ENCODE measurements around the gene ADRB1. TPM values are rescaled to one million over a fixed set of nuclear protein-coding genes. Genes with fewer than 3 reads are reported as not detected.
A peak's percentile ranks its signal among the peaks of the same experiment; 100 is the strongest.

The ADRB1 gene
- total and polyA plus RNA-seq, 7 experiments from 2014 or later = 0.29 to 0.64 TPM; not detected in 5

DNA sequence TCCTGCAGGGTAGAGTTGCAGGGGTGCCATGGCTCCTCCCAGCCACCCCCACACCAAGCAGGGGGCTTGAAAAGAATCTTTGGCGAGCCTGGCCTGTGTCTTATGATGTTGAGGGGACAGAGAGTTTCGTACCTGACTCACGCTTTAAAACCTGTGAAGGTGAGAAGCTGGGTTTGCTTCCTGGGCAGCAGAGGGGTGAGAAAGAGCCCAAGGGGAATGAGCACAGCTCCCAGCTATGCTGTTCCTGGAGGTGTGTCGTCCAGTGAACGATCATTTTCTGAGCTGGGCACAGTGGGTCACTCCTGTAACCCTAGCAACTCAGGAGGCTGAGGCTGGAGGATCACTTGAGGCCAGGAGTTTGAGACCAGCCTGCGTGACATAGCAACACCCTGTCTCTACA lies 13.5 kb upstream of the ADRB1 start:
- Histone ChIP-seq H3K27ac (ENCODE audit: low read depth, low read length) (no peak overlapping the region), H3K27me3 (ENCODE audit: control insufficient read depth in 2 of 2, insufficient read depth in 2 of 2, low read length in 2 of 2) (no peaks in the 10 kb centered on the region), H3K4me1 (ENCODE audit: control insufficient read depth in 2 of 2, insufficient read depth in 2 of 2, low read length in 2 of 2) (peaks cover under 1 to 6% of the 10 kb centered on the region in 2 donors), H3K4me3 (ENCODE audit: low read length) (no peak overlapping the region), H3K36me3 (ENCODE audit: control insufficient read depth in 2 of 3, insufficient read depth in 3 of 3, low read length in 3 of 3) (no peaks in the 10 kb centered on the region), H3K9me3 (ENCODE audit: control insufficient read depth in 2 of 3, low read length in 3 of 3) (no peaks in the 10 kb centered on the region)
- CTCF ChIA-PET = no interaction called here
- peaks cover 16 to 65% (median 21%) of the 10 kb centered on the region in 5 donors for H3K27me3 Mint-ChIP-seq
- no peak for ATAC-seq
- H3K36me3 Mint-ChIP-seq = no peaks in the 10 kb centered on the region
- no peak overlapping the region for H3K27ac Mint-ChIP-seq
- peaks cover 8 to 21% (median 17%) of the 10 kb centered on the region in 7 donors for H3K4me1 Mint-ChIP-seq
- DNase-seq = no peak
- no peak overlapping the region for H3K4me3 Mint-ChIP-seq
- peaks cover 0 to 1% (median 0%) of the 10 kb centered on the region in 11 donors for H3K9me3 Mint-ChIP-seq
- POLR2A ChIA-PET = no interaction called here
- intact Hi-C loops (cut with micrococcal nuclease) = no loop called here

GRCh38 chr10:114031073-114031972 lies 12.3 kb upstream of the ADRB1 start:
- peaks cover 0 to 13% (median 9%) of the 10 kb centered on the region in 7 donors for H3K4me1 Mint-ChIP-seq
- Histone ChIP-seq H3K36me3 (ENCODE audit: control insufficient read depth in 2 of 3, insufficient read depth in 3 of 3, low read length in 3 of 3) (no peaks in the 10 kb centered on the region), H3K27me3 (ENCODE audit: control insufficient read depth in 2 of 2, insufficient read depth in 2 of 2, low read length in 2 of 2) (no peaks in the 10 kb centered on the region), H3K9me3 (ENCODE audit: control insufficient read depth in 2 of 3, low read length in 3 of 3) (no peaks in the 10 kb centered on the region), H3K27ac (ENCODE audit: low read depth, low read length) (no peak overlapping the region), H3K4me3 (ENCODE audit: low read length) (no peak overlapping the region), H3K4me1 (ENCODE audit: control insufficient read depth in 2 of 2, insufficient read depth in 2 of 2, low read length in 2 of 2) (no peaks in the 10 kb centered on the region)
- DNase-seq = no peak
- H3K27ac Mint-ChIP-seq = no peak overlapping the region
- intact Hi-C loops (cut with micrococcal nuclease) = no loop called here
- H3K4me3 Mint-ChIP-seq = no peak overlapping the region
- peak; percentile 36 for ATAC-seq
- H3K27me3 Mint-ChIP-seq = peaks cover 15 to 76% (median 19%) of the 10 kb centered on the region in 5 donors
- H3K36me3 Mint-ChIP-seq = no peaks in the 10 kb centered on the region
- H3K9me3 Mint-ChIP-seq = peaks cover 0 to 1% (median 0%) of the 10 kb centered on the region in 11 donors
- ChIA-PET CTCF (no interaction called here), POLR2A (no interaction called here)

DNA sequence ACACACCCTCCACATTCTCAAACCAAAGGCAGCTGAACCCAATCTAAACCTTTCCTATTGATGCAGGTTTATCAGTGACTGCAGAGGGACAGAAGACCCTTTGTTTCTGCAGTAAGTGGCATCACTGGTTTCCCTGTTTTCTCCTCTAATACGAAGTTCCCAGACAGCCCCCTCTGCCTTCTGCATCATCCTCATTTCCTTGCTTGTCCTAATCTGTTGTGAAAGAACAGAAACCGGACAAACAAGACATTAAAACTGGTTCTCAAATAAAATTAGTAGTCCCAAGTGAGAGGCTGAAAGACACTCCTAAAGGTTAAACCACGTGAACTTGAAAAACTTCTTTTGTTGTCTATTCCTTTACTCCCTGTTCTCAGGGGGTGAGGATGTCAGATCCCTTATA lies 10.1 kb upstream of the ADRB1 start:
- H3K36me3 ChIP-seq (ENCODE audit: control insufficient read depth in 2 of 3, insufficient read depth in 3 of 3, low read length in 3 of 3) = no peaks in the 10 kb centered on the region
- H3K4me3 ChIP-seq (ENCODE audit: low read length) = no peak overlapping the region
- no peaks in the 10 kb centered on the region for H3K4me1 ChIP-seq (ENCODE audit: control insufficient read depth in 2 of 2, insufficient read depth in 2 of 2, low read length in 2 of 2)
- Mint-ChIP-seq H3K4me3 (no peak overlapping the region), H3K4me1 (peaks cover 0 to 9% (median 5%) of the 10 kb centered on the region in 7 donors), H3K9me3 (peaks cover 0 to 6% (median 0%) of the 10 kb centered on the region in 11 donors), H3K36me3 (no peaks in the 10 kb centered on the region), H3K27me3 (peaks cover 12 to 84% (median 20%) of the 10 kb centered on the region in 5 donors), H3K27ac (peak overlapping the region in 1 of 9 donors; percentile 37)
- DNase-seq (no peak), ATAC-seq (no peak)
- intact Hi-C loops (cut with micrococcal nuclease) = no loop called here
- POLR2A ChIA-PET = no interaction called here
- no peak overlapping the region for H3K27ac ChIP-seq (ENCODE audit: low read depth, low read length)
- no peaks in the 10 kb centered on the region for H3K9me3 ChIP-seq (ENCODE audit: control insufficient read depth in 2 of 3, low read length in 3 of 3)
- CTCF ChIA-PET = no interaction called here
- no peaks in the 10 kb centered on the region for H3K27me3 ChIP-seq (ENCODE audit: control insufficient read depth in 2 of 2, insufficient read depth in 2 of 2, low read length in 2 of 2)

DNA sequence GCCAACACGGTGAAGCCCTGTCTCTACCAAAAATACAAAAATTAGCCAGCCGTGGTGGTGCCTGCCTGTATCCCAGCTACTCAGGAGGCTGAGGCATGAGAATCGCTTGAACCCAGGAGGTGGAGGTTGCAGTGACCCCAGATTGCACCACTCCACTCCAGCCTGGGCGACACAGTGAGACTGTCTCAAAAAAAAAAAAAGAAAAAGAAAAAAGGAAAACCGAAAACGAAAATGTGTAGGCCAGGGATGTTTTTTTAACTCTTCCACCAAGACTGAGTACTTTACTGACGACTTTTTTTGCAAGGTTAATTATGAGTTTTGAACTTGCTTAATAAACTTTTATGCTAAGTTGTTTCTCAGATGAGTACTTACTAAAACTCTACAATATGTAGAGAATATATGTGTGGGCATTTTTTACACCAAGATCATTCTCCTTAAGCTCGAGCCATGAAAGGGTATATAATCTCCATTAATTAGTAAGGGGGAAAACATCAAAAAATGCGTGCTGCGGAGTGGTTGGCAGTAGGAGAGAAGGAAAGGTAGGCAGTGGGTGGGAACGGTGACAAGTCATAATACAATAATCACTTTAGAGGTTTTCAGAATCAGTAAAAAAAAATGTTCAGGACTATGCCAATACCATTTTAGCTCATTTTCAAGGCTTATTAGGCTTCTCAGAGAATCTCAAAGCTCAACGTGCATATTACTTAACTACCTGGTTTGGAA lies 8.6 kb upstream of the ADRB1 start:
- H3K4me3 Mint-ChIP-seq = no peak overlapping the region

GRCh38 chr10:114035791-114036190 lies 7.9 kb upstream of the ADRB1 start:
- H3K4me1 Mint-ChIP-seq = no peaks in the 10 kb centered on the region
- no peak overlapping the region for H3K4me3 ChIP-seq (ENCODE audit: low read length)
- H3K27me3 Mint-ChIP-seq = peaks cover 25 to 88% (median 29%) of the 10 kb centered on the region in 5 donors
- no peak for DNase-seq
- H3K4me3 Mint-ChIP-seq = no peak overlapping the region
- peaks cover 0 to 6% (median 0%) of the 10 kb centered on the region in 11 donors for H3K9me3 Mint-ChIP-seq
- no peaks in the 10 kb centered on the region for H3K4me1 ChIP-seq (ENCODE audit: control insufficient read depth in 2 of 2, insufficient read depth in 2 of 2, low read length in 2 of 2)
- H3K27me3 ChIP-seq (ENCODE audit: control insufficient read depth in 2 of 2, insufficient read depth in 2 of 2, low read length in 2 of 2) = no peaks in the 10 kb centered on the region
- no peak overlapping the region for H3K27ac ChIP-seq (ENCODE audit: low read depth, low read length)
- no peak overlapping the region for H3K27ac Mint-ChIP-seq
- H3K36me3 Mint-ChIP-seq = peaks cover 0 to 3% (median 0%) of the 10 kb centered on the region in 5 donors
- CTCF ChIA-PET = no interaction called here
- intact Hi-C loops (cut with micrococcal nuclease) = no loop called here
- ATAC-seq = no peak
- POLR2A ChIA-PET = no interaction called here
- no peaks in the 10 kb centered on the region for H3K9me3 ChIP-seq (ENCODE audit: control insufficient read depth in 2 of 3, low read length in 3 of 3)
- no peaks in the 10 kb centered on the region for H3K36me3 ChIP-seq (ENCODE audit: control insufficient read depth in 2 of 3, insufficient read depth in 3 of 3, low read length in 3 of 3)

More for the DNA sequence above, 8.6 kb upstream of the ADRB1 start:
- ChIA-PET CTCF (no interaction called here), POLR2A (no interaction called here)
- Histone ChIP-seq H3K27ac (ENCODE audit: low read depth, low read length) (no peak overlapping the region), H3K9me3 (ENCODE audit: control insufficient read depth in 2 of 3, low read length in 3 of 3) (no peaks in the 10 kb centered on the region), H3K36me3 (ENCODE audit: control insufficient read depth in 2 of 3, insufficient read depth in 3 of 3, low read length in 3 of 3) (no peaks in the 10 kb centered on the region), H3K4me3 (ENCODE audit: low read length) (no peak overlapping the region), H3K27me3 (ENCODE audit: control insufficient read depth in 2 of 2, insufficient read depth in 2 of 2, low read length in 2 of 2) (no peaks in the 10 kb centered on the region), H3K4me1 (ENCODE audit: control insufficient read depth in 2 of 2, insufficient read depth in 2 of 2, low read length in 2 of 2) (no peaks in the 10 kb centered on the region)
- intact Hi-C loops (cut with micrococcal nuclease) = no loop called here
- ATAC-seq (no peak), DNase-seq (no peak)
- H3K4me1 Mint-ChIP-seq = peaks cover 0 to under 1% (median 0%) of the 10 kb centered on the region in 7 donors
- H3K27ac Mint-ChIP-seq = no peak overlapping the region
- peaks cover 0 to 6% (median 0%) of the 10 kb centered on the region in 11 donors for H3K9me3 Mint-ChIP-seq
- H3K27me3 Mint-ChIP-seq = peaks cover 20 to 83% (median 24%) of the 10 kb centered on the region in 5 donors
- peaks cover 0 to 3% (median 0%) of the 10 kb centered on the region in 5 donors for H3K36me3 Mint-ChIP-seq

GRCh38 chr10:114038819-114039218 lies 4.8 kb upstream of the ADRB1 start:
- intact Hi-C loops (cut with micrococcal nuclease) = no loop called here
- no peak for DNase-seq
- no peak for ATAC-seq
- Histone ChIP-seq H3K36me3 (ENCODE audit: control insufficient read depth in 2 of 3, insufficient read depth in 3 of 3, low read length in 3 of 3) (no peaks in the 10 kb centered on the region), H3K4me3 (ENCODE audit: low read length) (no peak overlapping the region), H3K9me3 (ENCODE audit: control insufficient read depth in 2 of 3, low read length in 3 of 3) (no peaks in the 10 kb centered on the region), H3K27me3 (ENCODE audit: control insufficient read depth in 2 of 2, insufficient read depth in 2 of 2, low read length in 2 of 2) (no peaks in the 10 kb centered on the region), H3K4me1 (ENCODE audit: control insufficient read depth in 2 of 2, insufficient read depth in 2 of 2, low read length in 2 of 2) (peaks cover 0 to 4% of the 10 kb centered on the region in 2 donors), H3K27ac (ENCODE audit: low read depth, low read length) (no peak overlapping the region)
- peaks cover 4 to 9% (median 6%) of the 10 kb centered on the region in 7 donors for H3K4me1 Mint-ChIP-seq
- H3K27me3 Mint-ChIP-seq = peaks cover 39 to 84% (median 46%) of the 10 kb centered on the region in 5 donors
- no peak overlapping the region for H3K4me3 Mint-ChIP-seq
- POLR2A ChIA-PET = no interaction called here
- H3K9me3 Mint-ChIP-seq = peaks cover 0 to 6% (median 0%) of the 10 kb centered on the region in 11 donors
- H3K36me3 Mint-ChIP-seq = peaks cover 0 to 3% (median 0%) of the 10 kb centered on the region in 5 donors
- no peak overlapping the region for H3K27ac Mint-ChIP-seq
- CTCF ChIA-PET = no interaction called here

Data from naive thymus-derived CD4-positive, alpha-beta T cell (primary cell).